HG03378 (cell line): ENCODE measurements around the gene HIRA.

ENCODE experiments used
- ATAC-seq: cut with Tn5 transposase; IDR thresholded peaks from one replicate; pipeline ENCODE4 v1.9.1; 2021; ENCODE audit warnings: mild to moderate bottlenecking, moderate library complexity; ENCODE audit not compliant: unreplicated experiment

The HIRA gene

GRCh38 chr22:19358703-19359553 lies 72.6 kb downstream of the HIRA start:
- no peak for ATAC-seq

DNA sequence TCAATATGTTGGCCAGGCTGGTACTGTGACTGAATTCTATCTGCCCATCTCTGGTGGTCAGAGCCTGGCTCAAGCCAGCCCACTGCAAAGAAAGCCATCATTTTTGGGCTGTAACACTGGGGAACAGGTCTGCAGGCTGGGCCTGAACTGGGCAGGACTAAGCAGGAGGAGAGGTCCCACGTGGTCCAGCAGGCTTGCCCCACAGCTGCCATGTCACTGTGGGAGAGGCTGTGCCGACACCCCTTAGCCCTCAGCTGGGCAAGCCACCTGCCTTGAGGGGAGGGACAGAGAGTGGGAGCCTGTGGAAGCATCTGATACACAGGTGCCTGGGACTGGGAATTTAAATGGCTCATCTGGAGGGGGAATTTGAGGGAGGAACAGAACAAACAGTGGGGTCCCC lies 73.3 kb downstream of the HIRA start:
- no peak for ATAC-seq

GRCh38 chr22:19357270-19358105 lies 74.0 kb downstream of the HIRA start:
- no peak for ATAC-seq

GRCh38 chr22:19356708-19357269 lies 74.7 kb downstream of the HIRA start:
- no peak for ATAC-seq

GRCh38 chr22:19355413-19356157 lies 75.9 kb downstream of the HIRA start:
- ATAC-seq = no peak

GRCh38 chr22:19354201-19354600 lies 77.3 kb downstream of the HIRA start:
- ATAC-seq = no peak

- ATAC-seq = no peak
Measured at GRCh38 chr22:19353363-19354131, 78.0 kb downstream of the HIRA start.

DNA sequence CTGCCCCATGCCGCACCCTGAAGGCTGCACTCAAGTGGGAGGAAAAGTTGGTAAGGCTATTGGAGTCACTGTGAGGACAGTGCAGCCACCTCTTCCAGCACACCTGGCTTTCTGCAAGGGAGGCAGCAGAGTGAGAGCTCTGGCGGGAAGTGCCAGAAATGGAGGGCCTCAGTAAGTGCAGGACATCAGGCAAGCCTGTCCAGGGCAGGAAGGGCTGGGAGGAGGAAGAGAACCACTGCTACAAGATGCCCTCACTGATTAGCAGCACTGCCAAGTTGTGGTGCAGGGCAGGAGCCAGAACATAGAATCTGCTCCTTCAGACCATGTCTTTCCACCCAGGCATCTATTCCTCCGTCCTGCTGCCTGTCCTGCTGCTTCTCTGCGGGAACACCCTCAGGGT lies 78.8 kb downstream of the HIRA start:
- no peak for ATAC-seq

- ATAC-seq = no peak
Measured at GRCh38 chr22:19352217-19352616, 79.3 kb downstream of the HIRA start.

GRCh38 chr22:19351604-19352003 lies 79.9 kb downstream of the HIRA start:
- no peak for ATAC-seq

- ATAC-seq = no peak
Measured at GRCh38 chr22:19350947-19351346, 80.6 kb downstream of the HIRA start.

DNA sequence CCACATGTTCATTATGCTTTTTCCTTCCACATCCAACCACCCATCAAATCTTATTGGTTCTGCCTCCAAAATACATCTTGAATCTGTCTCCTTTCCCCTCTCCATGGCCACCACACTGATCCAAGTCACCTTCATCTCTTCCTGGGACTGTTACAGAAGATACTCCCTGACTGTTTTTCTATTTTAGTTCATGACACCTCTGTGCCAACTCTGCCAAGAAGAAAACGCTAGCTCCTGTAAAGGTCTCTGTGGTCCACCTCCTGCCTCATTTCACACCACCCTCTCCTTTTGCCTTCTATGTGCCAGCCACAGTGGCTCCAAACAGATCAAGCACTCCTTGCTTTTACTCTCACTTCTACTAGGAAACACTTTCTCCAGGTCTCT lies 81.1 kb downstream of the HIRA start:
- no peak for ATAC-seq

DNA sequence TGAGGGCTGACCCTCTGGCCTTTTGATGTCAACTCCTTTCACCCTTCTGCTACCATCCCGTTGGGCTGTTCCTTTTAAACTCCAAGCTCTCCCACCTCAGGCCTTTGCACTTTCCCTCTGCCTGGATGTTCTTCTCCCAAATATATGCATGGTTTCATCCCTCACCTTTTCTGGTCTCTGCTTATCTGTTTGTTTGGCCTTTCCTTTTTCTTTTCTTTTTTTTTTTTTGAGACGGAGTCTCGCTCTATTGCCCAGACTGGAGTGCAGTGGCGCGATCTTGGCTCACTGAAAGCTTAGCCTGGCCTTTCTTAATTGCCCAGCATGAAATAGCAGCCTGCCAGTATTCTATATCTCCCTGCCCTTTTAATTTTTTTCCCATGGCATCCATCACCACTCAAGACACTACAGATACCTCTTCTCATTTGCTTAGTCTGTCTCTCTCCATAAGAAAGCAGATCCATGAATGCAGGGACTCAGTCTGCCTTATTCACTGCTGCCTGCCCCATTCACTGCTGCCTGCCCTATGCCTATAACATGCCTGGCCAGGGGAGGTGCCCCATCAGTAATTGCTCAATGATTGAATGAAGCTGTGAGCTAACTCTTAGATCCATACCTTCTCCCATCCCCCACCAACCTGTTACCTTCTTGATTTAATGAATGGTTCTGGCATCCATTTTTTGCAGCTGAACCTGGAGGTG lies 81.6 kb downstream of the HIRA start:
- ATAC-seq = no peak

GRCh38 chr22:19346677-19347265 lies 84.8 kb downstream of the HIRA start:
- no peak for ATAC-seq

GRCh38 chr22:19344420-19344819 lies 87.1 kb downstream of the HIRA start:
- ATAC-seq = no peak

- no peak for ATAC-seq
Measured at GRCh38 chr22:19343470-19343869, 88.1 kb downstream of the HIRA start.

- ATAC-seq = no peak
Measured at GRCh38 chr22:19341500-19341899, 90.0 kb downstream of the HIRA start.

GRCh38 chr22:19337137-19337536 lies 94.4 kb downstream of the HIRA start:
- ATAC-seq = no peak
